Activated CD4-positive, alpha-beta T cell treated with anti-CD3 and anti-CD28 coated beads for 1 hour (primary cell): ENCODE measurements around the gene HCRTR1.

Source experiments
- DNase-seq: peaks from one replicate; pipeline ENCODE4 v3.0.0-alpha.2; 2020

HCRTR1 gene

GRCh38 chr1:31617218-31617915 is at the start of gene HCRTR1:
TSS of gene HCRTR1 (plus strand) at chr1:31617689. CDS start at chr1:31619193, 1,504 bp downstream.
- DNase-seq = no peak

DNA sequence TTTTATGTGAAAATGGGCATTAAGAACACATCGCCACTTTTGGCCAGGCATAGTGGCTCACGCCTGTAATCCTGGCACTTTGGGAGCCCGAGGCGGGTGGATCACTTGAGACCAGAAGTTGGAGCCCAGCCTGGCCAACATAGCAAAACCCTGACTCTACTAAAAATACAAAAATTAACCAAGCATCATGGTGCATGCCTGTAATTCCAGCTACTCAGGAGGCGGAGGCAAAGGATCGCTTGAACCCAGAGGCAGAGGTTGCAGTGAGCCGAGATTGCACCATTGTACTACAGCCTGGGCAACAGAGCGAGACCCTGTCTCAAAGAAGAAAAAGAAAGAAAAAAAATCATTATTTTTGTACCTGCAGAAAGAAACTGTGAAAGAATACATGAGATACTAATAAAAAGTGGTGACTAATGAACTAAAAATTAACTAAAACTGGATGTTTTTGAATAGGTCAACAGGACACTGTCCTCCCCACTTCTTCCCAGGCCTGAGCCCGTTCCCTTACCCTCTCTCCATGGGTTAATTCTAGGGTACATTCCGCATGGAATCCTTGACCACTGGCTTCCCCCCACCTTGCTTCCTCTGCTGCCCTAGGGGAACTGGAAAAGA is 49.4 kb upstream of the HCRTR1 start:
- no peak for DNase-seq

GRCh38 chr1:31568895-31569595 is 48.4 kb upstream of the HCRTR1 start:
- no peak for DNase-seq

- DNase-seq = no peak
Measured at GRCh38 chr1:31569596-31570173, 47.8 kb upstream of the HCRTR1 start.

DNA sequence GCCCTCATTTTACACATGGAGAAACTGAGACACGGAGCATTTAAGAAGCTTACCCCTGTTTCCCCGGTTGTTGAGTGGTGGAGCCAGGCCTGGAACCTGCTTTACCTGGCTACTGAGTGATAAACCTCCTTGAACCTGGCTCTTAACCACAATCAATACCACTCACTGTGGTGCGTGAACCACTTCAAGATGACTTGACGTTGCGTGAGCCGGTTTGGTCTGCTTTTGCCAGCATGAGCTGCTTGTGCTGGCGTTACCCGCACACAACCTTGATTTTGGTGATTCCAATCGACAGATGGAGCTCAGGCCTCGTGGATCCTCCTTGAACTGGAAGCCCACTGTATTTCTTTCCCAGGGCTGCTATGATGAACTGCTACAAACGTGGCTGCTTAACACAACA is 47.3 kb upstream of the HCRTR1 start:
- DNase-seq = no peak

GRCh38 chr1:31570906-31571305 is 46.6 kb upstream of the HCRTR1 start:
- DNase-seq = no peak

GRCh38 chr1:31571340-31572295 is 45.9 kb upstream of the HCRTR1 start:
- no peak for DNase-seq

- DNase-seq = no peak
Measured at GRCh38 chr1:31572323-31573104, 45.0 kb upstream of the HCRTR1 start.

- DNase-seq = no peak
Measured at GRCh38 chr1:31573261-31573660, 44.2 kb upstream of the HCRTR1 start.

- no peak for DNase-seq
Measured at GRCh38 chr1:31574749-31575368, 42.6 kb upstream of the HCRTR1 start.

GRCh38 chr1:31575369-31576140 is 41.9 kb upstream of the HCRTR1 start:
- no peak for DNase-seq

DNA sequence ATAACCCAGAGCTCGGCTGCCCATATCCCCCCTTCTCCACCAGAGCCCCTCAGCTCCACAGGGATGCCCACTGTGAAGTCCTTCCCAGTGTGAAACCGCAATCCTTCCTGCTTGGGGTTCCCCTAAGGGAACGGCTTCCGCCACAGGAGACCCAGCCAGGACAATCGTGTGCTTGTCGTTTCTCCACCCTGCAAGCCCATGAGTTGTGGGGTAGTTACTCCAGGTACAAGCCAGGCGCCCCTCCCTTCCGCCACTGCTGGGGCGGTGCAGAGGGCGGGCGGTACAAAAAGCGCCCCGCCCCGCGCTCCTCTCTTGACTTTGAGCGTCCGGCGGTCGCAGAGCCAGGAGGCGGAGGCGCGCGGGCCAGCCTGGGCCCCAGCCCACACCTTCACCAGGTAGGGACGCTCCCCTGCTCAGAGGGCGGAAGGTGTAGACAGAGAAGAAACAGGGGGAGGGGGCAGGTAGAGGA is 41.3 kb upstream of the HCRTR1 start, which contains the start of gene TINAGL1:
Gene TINAGL1, plus strand, starts transcription at position 315 of the 469 bp plus-strand sequence. CDS start 634 bp downstream, outside the sequence.
- no peak for DNase-seq

- no peak for DNase-seq
Measured at GRCh38 chr1:31576743-31577455, 40.6 kb upstream of the HCRTR1 start.

DNA sequence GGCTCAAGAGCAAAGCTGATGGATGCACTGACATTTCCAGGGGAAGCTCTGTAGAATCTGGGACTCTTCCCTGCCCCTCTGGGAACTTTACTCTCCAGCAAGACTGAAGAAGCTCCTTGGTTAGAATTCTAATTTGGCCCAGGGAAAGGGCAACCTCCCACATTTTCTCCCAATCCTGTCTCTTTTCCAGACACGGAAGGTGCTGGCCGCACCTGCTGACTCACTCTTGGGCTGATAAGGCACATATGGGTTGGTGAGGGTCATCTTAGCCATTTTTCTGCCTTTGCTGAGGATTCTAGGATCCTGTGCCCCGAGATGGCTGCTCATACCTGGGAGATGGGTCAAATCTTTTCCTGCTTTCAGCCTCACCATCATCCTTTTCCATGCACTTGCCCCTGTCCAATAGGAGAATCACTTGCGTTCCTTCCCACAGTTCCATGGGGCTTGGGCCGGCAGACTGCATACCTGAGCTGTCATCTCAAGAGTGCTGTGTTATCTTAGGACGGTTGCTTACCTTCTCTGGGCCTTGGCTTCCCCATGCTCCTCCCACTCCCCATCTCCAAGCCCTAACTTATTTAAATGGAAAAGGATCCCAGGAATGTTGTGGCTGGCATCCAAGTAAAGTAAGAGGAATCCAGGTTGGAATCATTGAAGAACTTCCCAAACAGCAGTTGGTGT is 39.8 kb upstream of the HCRTR1 start:
- no peak for DNase-seq

DNA sequence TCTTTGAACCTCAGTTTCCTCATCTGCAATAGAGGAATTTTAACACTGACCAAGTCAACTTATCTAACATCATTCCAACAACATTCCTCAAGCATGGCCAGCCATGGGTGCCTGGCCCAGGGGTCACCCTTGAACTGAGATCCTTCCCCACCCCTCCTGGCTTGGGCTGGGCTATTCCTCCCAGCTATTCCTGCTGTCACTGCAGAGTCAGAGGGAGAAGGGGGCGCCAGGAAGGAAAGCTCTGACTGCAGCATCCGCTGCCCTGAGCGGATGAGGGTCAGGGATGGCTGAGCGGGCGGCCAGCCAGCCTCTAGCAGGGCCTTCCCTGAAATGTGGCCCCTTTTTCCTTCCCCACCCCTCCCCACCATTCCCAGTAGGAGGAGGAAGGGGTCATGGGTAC is 38.1 kb upstream of the HCRTR1 start:
- no peak for DNase-seq

DNA sequence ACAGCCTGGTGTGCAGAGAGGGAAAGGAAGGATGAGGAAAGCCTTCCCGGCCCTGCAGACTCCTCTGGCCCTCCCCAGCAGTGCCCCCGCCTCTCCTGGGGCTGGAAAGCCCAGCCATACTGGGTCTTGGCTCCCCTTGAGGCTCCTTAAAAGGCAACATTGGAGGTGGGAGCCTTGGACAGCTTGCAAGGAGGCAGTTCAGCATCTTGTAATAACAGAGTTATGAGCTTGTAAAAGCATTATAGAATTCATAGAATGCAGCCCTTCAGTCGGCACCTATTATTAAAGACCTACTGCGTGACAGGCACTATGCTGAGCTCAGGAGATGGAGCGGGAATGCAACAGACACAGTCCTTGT is 37.0 kb upstream of the HCRTR1 start:
- no peak for DNase-seq

GRCh38 chr1:31580891-31581603 is 36.4 kb upstream of the HCRTR1 start:
- DNase-seq = no peak
